Liver (tissue), 9 donors: ENCODE results near the gene PTPN14. TPM values are rescaled to one million over a fixed set of nuclear protein-coding genes. Genes with fewer than 3 reads are reported as not detected.

Source experiments
- DNase-seq: peaks from one replicate; pipeline ENCODE4 v3.0.0-alpha.2; 2017; ENCODE audit warnings: low spot score
- H3K27ac ChIP-seq, 2 donors: one replicate each; pipeline ENCODE4 v1.7.0; 2013; ENCODE audit warnings: inconsistent platforms in 2 of 2, low read length in 2 of 2, control low read depth in 1 of 2, low read depth in 1 of 2, mild to moderate bottlenecking in 1 of 2
- H3K27me3 ChIP-seq, 4 donors: one replicate each; pipeline versions ENCODE4 v1.6.1 to v1.7.0; 2013; ENCODE audit warnings: low read length in 3 of 4, inconsistent platforms in 1 of 4, mild to moderate bottlenecking in 1 of 4, moderate library complexity in 1 of 4; ENCODE audit not compliant: control insufficient read depth in 4 of 4, insufficient read depth in 4 of 4
- H3K36me3 ChIP-seq, 4 donors: one replicate each; pipeline versions ENCODE4 v1.6.1 to v1.7.0; 2013; ENCODE audit warnings: low read length in 3 of 4, mild to moderate bottlenecking in 3 of 4, low read depth in 1 of 4, moderate library complexity in 1 of 4; ENCODE audit not compliant: control insufficient read depth in 4 of 4, insufficient read depth in 3 of 4
- H3K4me1 ChIP-seq, 4 donors: one replicate each; pipeline versions ENCODE4 v1.6.1 to v1.7.0; 2013; ENCODE audit warnings: low read length in 3 of 4, mild to moderate bottlenecking in 3 of 4, moderate library complexity in 1 of 4; ENCODE audit not compliant: control insufficient read depth in 4 of 4, insufficient read depth in 4 of 4
- H3K4me3 ChIP-seq, 3 donors: one replicate each; pipeline versions ENCODE4 v1.6.1 to v1.7.0; 2013; ENCODE audit warnings: low read length in 3 of 3, control low read depth in 1 of 3, low read depth in 1 of 3, mild to moderate bottlenecking in 1 of 3
- H3K9ac ChIP-seq, 2 donors: one replicate each; pipeline ENCODE4 v1.7.0; 2013; ENCODE audit warnings: low read length in 2 of 2, mild to moderate bottlenecking in 2 of 2, moderate library complexity in 2 of 2, control low read depth in 1 of 2, low read depth in 1 of 2
- H3K9me3 ChIP-seq, 4 donors: one replicate each; pipeline versions ENCODE4 v1.6.1 to v1.7.0; 2013; ENCODE audit warnings: low read length in 3 of 4; ENCODE audit not compliant: control insufficient read depth in 4 of 4
- CTCF ChIP-seq: fragments of 150-350 bp; IDR thresholded peaks from 2 replicates; pipeline ENCODE4 v1.5.1; 2017; ENCODE audit warnings: improper control_type of control experiment, low read depth, low read length; ENCODE audit not compliant: missing input control
- EGR1 ChIP-seq, 2 donors: IDR thresholded peaks; 2 replicates each; pipeline ENCODE4 v1.6.1; 2016 to 2018; ENCODE audit warnings: antibody characterized with exemption in 2 of 2, low read depth in 2 of 2
- FOXA1 ChIP-seq: IDR thresholded peaks from 2 replicates; pipeline ENCODE4 v1.6.1; 2016; ENCODE audit warnings: antibody characterized with exemption
- RAD21 ChIP-seq, 2 donors: IDR thresholded peaks; 2 replicates each; pipeline ENCODE4 v1.6.1; 2016; ENCODE audit warnings: antibody characterized with exemption in 2 of 2, mild to moderate bottlenecking in 2 of 2
- ZBTB33 ChIP-seq: IDR thresholded peaks from 2 replicates; pipeline ENCODE4 v1.6.1; 2016; ENCODE audit warnings: antibody characterized with exemption
- WGBS: extraction: QIAGEN DNeasy Blood & Tissue Kit; methylation state at CpG from one replicate; pipeline ENCODE4 v1.1.7; 2013; 5-methylcytosine and 5-hydroxymethylcytosine counted together
- polyA plus RNA-seq, 2 donors: library from polyadenylated mRNA; stranded (reverse) in 1 of 2; unstranded in 1 of 2; fragments of 200-250 nt in 1 of 2; fragments of >200 nt in 1 of 2; fragmentation: Nextera tagmentation in 1 of 2; extraction: Ambion mirVana in 1 of 2; gene quantifications; one replicate each; pipeline versions ENCODE4 v1.2.1 to v1.2.3, GENCODE V29; 2013 to 2015
- total RNA-seq, 2 donors: library from RNA; depleted of rRNA; stranded (reverse); fragments of >200 nt; gene quantifications; one replicate each; pipeline ENCODE4 v1.2.3, GENCODE V29; 2014
- TF ChIP-seq, protein P1 (sequence below): IDR thresholded peaks from 2 replicates; pipeline ENCODE4 v1.6.1; 2016; ENCODE audit warnings: antibody characterized with exemption
- TF ChIP-seq, protein P2 (sequence below): IDR thresholded peaks from 2 replicates; pipeline ENCODE4 v1.6.1; 2016; ENCODE audit warnings: antibody characterized with exemption
- TF ChIP-seq, protein P3 (sequence below): IDR thresholded peaks from 2 replicates; pipeline ENCODE4 v1.6.1; 2016; ENCODE audit warnings: antibody characterized with exemption, mild to moderate bottlenecking
- donor health status: healthy.
- donor health status: healthy.
- donor health status: healthy.
- donor health status: healthy.
- donor health status: healthy.

Gene PTPN14
- total and polyA plus RNA-seq, 4 donors, result 0.54 to 3.2 (median 1.5) TPM

GRCh38 chr1:214328770-214329469, 222.5 kb downstream of the PTPN14 start:
- 61% methylated on average over 11 of the region's 11 CpGs for WGBS

More at GRCh38 chr1:214328770-214329469, 222.5 kb downstream of the PTPN14 start:
- TF ChIP-seq ZBTB33, result no peak
- TF ChIP-seq RAD21 (IDR thresholded peaks at IDR 0.05), result peak; percentile 99
- TF ChIP-seq CTCF, result peak; percentile 98
- TF ChIP-seq, protein P1, sequence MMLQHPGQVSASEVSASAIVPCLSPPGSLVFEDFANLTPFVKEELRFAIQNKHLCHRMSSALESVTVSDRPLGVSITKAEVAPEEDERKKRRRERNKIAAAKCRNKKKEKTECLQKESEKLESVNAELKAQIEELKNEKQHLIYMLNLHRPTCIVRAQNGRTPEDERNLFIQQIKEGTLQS, result no peak
- TF ChIP-seq, protein P2, sequence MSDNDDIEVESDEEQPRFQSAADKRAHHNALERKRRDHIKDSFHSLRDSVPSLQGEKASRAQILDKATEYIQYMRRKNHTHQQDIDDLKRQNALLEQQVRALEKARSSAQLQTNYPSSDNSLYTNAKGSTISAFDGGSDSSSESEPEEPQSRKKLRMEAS, result no peak
- TF ChIP-seq EGR1 (IDR thresholded peaks at IDR 0.05; ENCODE audit: low read depth in 2 of 2), result no peak
- TF ChIP-seq, protein P3, sequence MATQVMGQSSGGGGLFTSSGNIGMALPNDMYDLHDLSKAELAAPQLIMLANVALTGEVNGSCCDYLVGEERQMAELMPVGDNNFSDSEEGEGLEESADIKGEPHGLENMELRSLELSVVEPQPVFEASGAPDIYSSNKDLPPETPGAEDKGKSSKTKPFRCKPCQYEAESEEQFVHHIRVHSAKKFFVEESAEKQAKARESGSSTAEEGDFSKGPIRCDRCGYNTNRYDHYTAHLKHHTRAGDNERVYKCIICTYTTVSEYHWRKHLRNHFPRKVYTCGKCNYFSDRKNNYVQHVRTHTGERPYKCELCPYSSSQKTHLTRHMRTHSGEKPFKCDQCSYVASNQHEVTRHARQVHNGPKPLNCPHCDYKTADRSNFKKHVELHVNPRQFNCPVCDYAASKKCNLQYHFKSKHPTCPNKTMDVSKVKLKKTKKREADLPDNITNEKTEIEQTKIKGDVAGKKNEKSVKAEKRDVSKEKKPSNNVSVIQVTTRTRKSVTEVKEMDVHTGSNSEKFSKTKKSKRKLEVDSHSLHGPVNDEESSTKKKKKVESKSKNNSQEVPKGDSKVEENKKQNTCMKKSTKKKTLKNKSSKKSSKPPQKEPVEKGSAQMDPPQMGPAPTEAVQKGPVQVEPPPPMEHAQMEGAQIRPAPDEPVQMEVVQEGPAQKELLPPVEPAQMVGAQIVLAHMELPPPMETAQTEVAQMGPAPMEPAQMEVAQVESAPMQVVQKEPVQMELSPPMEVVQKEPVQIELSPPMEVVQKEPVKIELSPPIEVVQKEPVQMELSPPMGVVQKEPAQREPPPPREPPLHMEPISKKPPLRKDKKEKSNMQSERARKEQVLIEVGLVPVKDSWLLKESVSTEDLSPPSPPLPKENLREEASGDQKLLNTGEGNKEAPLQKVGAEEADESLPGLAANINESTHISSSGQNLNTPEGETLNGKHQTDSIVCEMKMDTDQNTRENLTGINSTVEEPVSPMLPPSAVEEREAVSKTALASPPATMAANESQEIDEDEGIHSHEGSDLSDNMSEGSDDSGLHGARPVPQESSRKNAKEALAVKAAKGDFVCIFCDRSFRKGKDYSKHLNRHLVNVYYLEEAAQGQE, result no peak
- no peak for TF ChIP-seq FOXA1
- Histone ChIP-seq H3K4me1 (peaks cover 2 to 16% (median 9%) of the 10 kb centered on the region in 4 donors), H3K4me3 (no peak overlapping the region), H3K27me3 (no peaks in the 10 kb centered on the region), H3K9ac (no peak overlapping the region), H3K36me3 (peaks cover 0 to 7% (median 2%) of the 10 kb centered on the region in 4 donors), H3K27ac (no peak overlapping the region), H3K9me3 (no peaks in the 10 kb centered on the region)
- peak; percentile 79 for DNase-seq
